Esophagus muscularis mucosa (tissue), 4 donors: ENCODE measurements around the gene MBNL1. TPM values are rescaled to one million over a fixed set of nuclear protein-coding genes. Genes with fewer than 3 reads are reported as not detected.

Experiments used
- DNase-seq: peaks from one replicate; pipeline ENCODE4 v3.0.0-alpha.2; 2017; ENCODE audit errors: extremely low spot score
- H3K27ac ChIP-seq, 4 donors: fragments of 200-600 bp; sonication (generic); replicated peaks in 1 of 4; 1 replicate in 3 of 4; 2 replicates in 1 of 4; pipeline ENCODE4 v1.5.1; 2016 to 2019; ENCODE audit warnings: mild to moderate bottlenecking in 1 of 4
- H3K27me3 ChIP-seq, 4 donors: fragments of 200-600 bp; sonication (generic); one replicate each; pipeline versions ENCODE4 v1.5.1 to v1.6.0; 2016 to 2019
- H3K36me3 ChIP-seq, 4 donors: fragments of 200-600 bp; sonication (generic); one replicate each; pipeline ENCODE4 v1.5.1; 2016 to 2019
- H3K4me1 ChIP-seq, 4 donors: fragments of 200-600 bp; sonication (generic); one replicate each; pipeline ENCODE4 v1.5.1; 2016 to 2019
- H3K4me3 ChIP-seq, 4 donors: fragments of 200-600 bp; sonication (generic); 1 replicate in 2 of 4; 2 replicates in 2 of 4; pipeline ENCODE4 v1.5.1; 2016 to 2019; ENCODE audit warnings: mild to moderate bottlenecking in 4 of 4, moderate library complexity in 1 of 4
- H3K9me3 ChIP-seq, 4 donors: fragments of 200-600 bp; sonication (generic); 1 replicate in 3 of 4; 2 replicates in 1 of 4; pipeline ENCODE4 v1.5.1; 2016 to 2019
- CTCF ChIP-seq, 3 experiments: fragments of 200-600 bp in 2 of 3; fragments of 450-650 bp in 1 of 3; sonication (generic) in 2 of 3; IDR thresholded peaks; one replicate each; pipeline ENCODE4 v1.5.1; 2017 to 2019; ENCODE audit warnings: antibody characterized with exemption in 3 of 3, mild to moderate bottlenecking in 2 of 3, moderate library complexity in 1 of 3
- EP300 ChIP-seq: sonication (generic); formaldehyde crosslinking; IDR thresholded peaks from one replicate; pipeline ENCODE4 v1.6.1; 2017; ENCODE audit warnings: antibody characterized with exemption
- POLR2A ChIP-seq: fragments of 450-650 bp; IDR thresholded peaks from one replicate; pipeline ENCODE4 v1.6.1; 2017; ENCODE audit warnings: antibody characterized with exemption, moderate library complexity, mild to moderate bottlenecking, low read depth
- POLR2AphosphoS5 ChIP-seq, 2 donors: sonication (generic); formaldehyde crosslinking; IDR thresholded peaks; one replicate each; pipeline ENCODE4 v1.6.1; 2017; ENCODE audit warnings: antibody characterized with exemption in 2 of 2
- WGBS: methylation state at CpG from one replicate; pipeline ENCODE4 v1.1.5; 2018; 5-methylcytosine and 5-hydroxymethylcytosine counted together
- intact Hi-C: fragments of 100-400 bp; cut with DNase I; formaldehyde crosslinking; loops from one replicate; pipeline ENCODE4 v1.15.1; 2023
- total RNA-seq, 4 donors: library from RNA; depleted of rRNA; stranded (reverse); fragments of >200 nt; gene quantifications; one replicate each; pipeline versions ENCODE4 v1.1.0 to v1.2.1, GENCODE V29; 2016

MBNL1 gene
- total RNA-seq, 4 donors from 2014 or later: 635 to 868 (median 720) TPM

DNA sequence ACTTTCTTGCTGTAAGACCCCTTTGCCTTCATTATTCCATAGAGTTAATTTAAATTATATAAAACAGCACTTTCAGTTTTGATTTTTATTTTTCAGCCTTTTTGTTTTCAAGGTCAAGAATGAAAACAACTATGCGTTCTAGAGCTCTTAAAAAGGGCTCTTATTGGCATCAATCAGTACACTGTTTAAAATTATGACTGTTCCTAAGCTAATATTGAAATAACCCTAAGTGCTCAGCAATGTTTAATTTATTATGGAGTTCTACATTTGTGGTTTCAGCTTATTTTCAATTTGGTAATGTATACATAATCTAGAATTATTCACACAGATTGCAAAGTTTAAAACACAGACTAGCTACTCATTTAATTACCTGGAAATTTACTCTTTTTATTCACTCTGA is 179.4 kb downstream of the MBNL1 start:
- Histone ChIP-seq H3K9me3 (no peaks in the 10 kb centered on the region), H3K4me1 (peaks cover 26 to 82% (median 71%) of the 10 kb centered on the region in 4 donors), H3K27me3 (no peaks in the 10 kb centered on the region), H3K27ac (no peak overlapping the region), H3K36me3 (peaks cover 2 to 65% (median 18%) of the 10 kb centered on the region in 4 donors), H3K4me3 (no peak overlapping the region)
- no peak for DNase-seq
- intact Hi-C loops: loop anchor here (5.0 kb wide), 2 partner anchors 266 to 376 kb away; no protein-coding TSS in a partner anchor
- TF ChIP-seq POLR2AphosphoS5 (IDR thresholded peaks at IDR 0.05) (no peak), POLR2A (no peak), EP300 (no peak), CTCF (IDR thresholded peaks at IDR 0.05) (no peak)
- WGBS: 59% methylated on average over 1 of the region's 1 CpG

- intact Hi-C loops: no loop called here
- Histone ChIP-seq H3K36me3 (peaks cover 7 to 55% (median 18%) of the 10 kb centered on the region in 4 donors), H3K9me3 (no peaks in the 10 kb centered on the region), H3K4me1 (peaks cover 0 to 67% (median 64%) of the 10 kb centered on the region in 4 donors), H3K4me3 (no peak overlapping the region), H3K27ac (no peak overlapping the region), H3K27me3 (no peaks in the 10 kb centered on the region)
- peak in 1 of 2 donors; percentile 32 for TF ChIP-seq POLR2AphosphoS5 (IDR thresholded peaks at IDR 0.05)
- TF ChIP-seq EP300: no peak
- DNase-seq: no peak
- WGBS: 92% methylated on average over 1 of the region's 1 CpG
Observed at GRCh38 chr3:152452318-152452717, 183.6 kb downstream of the MBNL1 start.

DNA sequence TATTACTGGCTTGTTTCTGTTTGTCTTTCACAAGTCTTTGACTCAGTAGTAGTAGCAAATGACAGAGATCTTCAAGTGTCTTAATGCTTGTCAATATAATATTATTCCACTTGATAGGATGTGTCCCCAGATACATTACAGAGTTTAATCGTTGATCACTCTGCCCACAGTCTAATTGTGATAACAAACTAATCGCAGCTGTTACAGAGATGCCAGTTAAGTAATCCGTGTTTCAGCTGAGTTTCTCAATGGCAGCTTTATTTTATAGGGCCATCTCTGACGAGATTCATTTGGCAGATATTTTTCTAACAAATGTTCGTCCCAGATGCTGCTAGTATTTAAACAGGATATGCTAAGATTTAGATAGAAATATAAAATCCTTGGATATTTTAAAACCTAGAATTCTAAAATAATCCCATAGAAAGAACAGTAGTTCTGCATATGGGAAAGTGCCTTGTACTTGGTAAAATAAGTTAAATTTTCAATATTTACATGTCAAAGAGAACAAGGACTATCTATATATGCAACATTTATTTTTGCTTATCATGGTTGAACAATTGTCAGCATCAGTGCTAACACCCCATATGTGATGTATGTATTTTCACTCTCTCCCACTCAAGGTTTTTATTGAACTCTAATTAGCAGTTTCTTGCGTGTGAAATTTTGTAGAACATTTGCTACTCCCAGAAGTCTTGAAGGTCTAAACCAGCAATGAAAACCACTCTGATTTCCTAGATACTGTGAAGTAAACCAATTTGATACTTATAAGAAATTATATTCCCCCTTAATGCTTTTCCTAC is 185.5 kb downstream of the MBNL1 start:
- WGBS: 63% methylated on average over 6 of the region's 6 CpGs
- TF ChIP-seq EP300 (no peak), POLR2AphosphoS5 (IDR thresholded peaks at IDR 0.05) (no peak), POLR2A (no peak), CTCF (IDR thresholded peaks at IDR 0.05) (no peak)
- Histone ChIP-seq H3K27me3 (no peaks in the 10 kb centered on the region), H3K27ac (no peak overlapping the region), H3K4me1 (peaks cover 0 to 64% (median 59%) of the 10 kb centered on the region in 4 donors), H3K9me3 (no peaks in the 10 kb centered on the region), H3K4me3 (no peak overlapping the region), H3K36me3 (peaks cover 6 to 60% (median 30%) of the 10 kb centered on the region in 4 donors)
- DNase-seq: no peak
- intact Hi-C loops: no loop called here

DNA sequence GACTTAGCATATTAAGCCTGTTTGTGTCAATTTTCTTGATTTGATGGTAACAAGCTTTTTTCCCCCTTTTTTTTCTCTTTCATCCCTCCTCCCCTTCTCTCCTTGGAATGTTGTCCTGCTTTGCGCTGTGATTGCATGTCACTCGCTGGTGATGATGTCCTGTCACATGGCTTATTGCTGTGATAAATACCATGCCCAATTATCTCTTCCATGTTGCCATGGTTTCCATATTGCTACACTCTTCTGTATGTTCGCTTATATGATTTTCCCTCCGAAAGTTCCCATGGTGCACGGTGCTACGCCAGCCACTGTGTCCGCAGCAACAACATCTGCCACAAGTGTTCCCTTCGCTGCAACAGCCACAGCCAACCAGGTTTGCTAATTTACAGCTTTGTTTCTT is 187.3 kb downstream of the MBNL1 start:
- Histone ChIP-seq H3K4me3 (no peak overlapping the region), H3K4me1 (peaks cover 0 to 58% (median 50%) of the 10 kb centered on the region in 4 donors), H3K27ac (no peak overlapping the region), H3K27me3 (no peaks in the 10 kb centered on the region), H3K36me3 (peaks cover 6 to 56% (median 33%) of the 10 kb centered on the region in 4 donors), H3K9me3 (no peaks in the 10 kb centered on the region)
- TF ChIP-seq EP300 (no peak), POLR2AphosphoS5 (IDR thresholded peaks at IDR 0.05) (peak in 1 of 2 donors; percentile 27)
- no peak for DNase-seq
- intact Hi-C loops: no loop called here
- 95% methylated on average over 8 of the region's 8 CpGs for WGBS

DNA sequence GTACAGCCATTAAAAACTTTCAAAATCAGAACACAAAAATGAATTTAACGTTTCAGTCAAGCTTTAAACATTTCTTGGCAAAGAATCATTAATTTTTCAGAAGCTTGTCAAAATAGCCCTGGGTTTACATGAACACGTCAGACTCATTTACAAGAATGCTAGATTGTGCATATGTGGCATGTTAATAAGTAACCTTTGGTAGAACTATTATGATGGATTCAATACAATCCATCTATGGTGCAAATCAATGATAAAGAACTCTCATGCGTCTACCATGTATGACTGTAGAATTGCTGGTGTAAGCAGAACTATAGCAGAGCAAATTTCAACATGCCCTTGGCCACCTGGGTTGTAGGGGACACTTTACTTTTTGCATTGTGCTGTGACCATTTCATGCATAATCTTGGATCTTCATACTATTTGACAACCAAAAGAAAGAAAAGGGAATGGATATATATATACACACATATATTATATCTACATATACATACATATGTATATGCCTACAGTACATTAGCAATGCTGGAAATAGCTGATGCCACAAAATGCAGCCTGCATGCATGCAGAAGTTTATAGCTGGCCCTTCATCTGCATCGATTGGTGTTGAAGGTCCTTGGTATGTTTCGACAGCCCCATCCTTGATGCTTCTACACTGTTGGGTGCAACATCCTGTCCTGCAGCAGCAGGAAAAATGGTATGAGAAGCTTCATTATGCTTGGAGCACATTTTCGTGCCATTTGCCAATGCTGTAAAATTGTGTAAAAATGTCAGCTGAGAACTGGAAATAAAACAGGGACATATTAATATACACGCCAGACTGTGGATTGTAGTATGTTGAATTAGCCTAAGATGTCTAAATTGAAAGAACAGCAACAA is 189.0 kb downstream of the MBNL1 start:
- no peaks in the 10 kb centered on the region for H3K27me3 ChIP-seq
- H3K4me3 ChIP-seq: no peak overlapping the region
- peaks cover 0 to 54% (median 49%) of the 10 kb centered on the region in 4 donors for H3K4me1 ChIP-seq
- WGBS: 75% methylated on average over 7 of the region's 7 CpGs
- no peak for DNase-seq
- TF ChIP-seq POLR2A (no peak), POLR2AphosphoS5 (IDR thresholded peaks at IDR 0.05) (no peak), CTCF (IDR thresholded peaks at IDR 0.05) (no peak), EP300 (no peak)
- H3K36me3 ChIP-seq: peaks cover 6 to 50% (median 39%) of the 10 kb centered on the region in 4 donors
- intact Hi-C loops: no loop called here
- H3K27ac ChIP-seq: no peak overlapping the region
- no peaks in the 10 kb centered on the region for H3K9me3 ChIP-seq
